ENCODE measurements around the gene PAK6. TPM values are rescaled to one million over a fixed set of nuclear protein-coding genes. Genes with fewer than 3 reads are reported as not detected.

PAK6 gene
- total and polyA plus RNA-seq, 4 donors = 0.05 to 0.17 (median 0.10) TPM

DNA sequence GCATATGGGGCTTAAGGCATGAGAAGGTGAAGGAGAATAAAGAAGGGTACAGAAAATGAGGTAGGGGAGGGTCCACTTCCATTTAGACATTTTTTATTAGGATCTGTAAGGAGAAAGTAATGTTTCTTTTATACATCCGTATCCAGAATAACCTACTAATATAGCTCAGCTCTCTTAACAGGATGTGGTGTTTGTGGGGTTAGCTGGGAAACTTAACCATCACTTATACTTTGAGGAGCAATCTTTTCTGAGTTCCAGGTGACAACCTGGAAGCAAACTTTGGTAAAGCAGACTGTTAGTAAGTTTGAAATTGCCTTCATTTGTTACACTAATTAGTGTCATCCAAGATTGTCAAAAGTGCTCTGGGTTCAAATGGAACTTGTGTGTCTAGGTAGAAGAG lies 41.4 kb upstream of the PAK6 start:
- H3K4me3 ChIP-seq (ENCODE audit: low read depth in 1 of 3, low read length in 3 of 3) = no peak overlapping the region
- H3K9me3 ChIP-seq (ENCODE audit: control insufficient read depth in 4 of 4, low read length in 3 of 4) = no peaks in the 10 kb centered on the region
- WGBS = 83% methylated on average over 1 of the region's 1 CpG
- TF ChIP-seq, protein P1, sequence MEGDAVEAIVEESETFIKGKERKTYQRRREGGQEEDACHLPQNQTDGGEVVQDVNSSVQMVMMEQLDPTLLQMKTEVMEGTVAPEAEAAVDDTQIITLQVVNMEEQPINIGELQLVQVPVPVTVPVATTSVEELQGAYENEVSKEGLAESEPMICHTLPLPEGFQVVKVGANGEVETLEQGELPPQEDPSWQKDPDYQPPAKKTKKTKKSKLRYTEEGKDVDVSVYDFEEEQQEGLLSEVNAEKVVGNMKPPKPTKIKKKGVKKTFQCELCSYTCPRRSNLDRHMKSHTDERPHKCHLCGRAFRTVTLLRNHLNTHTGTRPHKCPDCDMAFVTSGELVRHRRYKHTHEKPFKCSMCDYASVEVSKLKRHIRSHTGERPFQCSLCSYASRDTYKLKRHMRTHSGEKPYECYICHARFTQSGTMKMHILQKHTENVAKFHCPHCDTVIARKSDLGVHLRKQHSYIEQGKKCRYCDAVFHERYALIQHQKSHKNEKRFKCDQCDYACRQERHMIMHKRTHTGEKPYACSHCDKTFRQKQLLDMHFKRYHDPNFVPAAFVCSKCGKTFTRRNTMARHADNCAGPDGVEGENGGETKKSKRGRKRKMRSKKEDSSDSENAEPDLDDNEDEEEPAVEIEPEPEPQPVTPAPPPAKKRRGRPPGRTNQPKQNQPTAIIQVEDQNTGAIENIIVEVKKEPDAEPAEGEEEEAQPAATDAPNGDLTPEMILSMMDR (IDR thresholded peaks at IDR 0.05; ENCODE audit: low read depth, low read length, missing input control) = no peak
- TF ChIP-seq TAF1 (conservative IDR thresholded peaks at IDR 0.05) (no peak), HNF4G (IDR thresholded peaks at IDR 0.05) (no peak), FOXA2 (IDR thresholded peaks at IDR 0.05) (no peak), NR2F2 (IDR thresholded peaks at IDR 0.05) (no peak), JUND (IDR thresholded peaks at IDR 0.05) (no peak), YY1 (IDR thresholded peaks at IDR 0.05) (no peak), ZBTB33 (IDR thresholded peaks at IDR 0.05) (no peak), GABPA (IDR thresholded peaks at IDR 0.05 in 1 of 2, conservative IDR thresholded peaks at IDR 0.05 in 1 of 2) (no peak), REST (IDR thresholded peaks at IDR 0.05) (no peak), SP1 (IDR thresholded peaks at IDR 0.05) (no peak), FOXA1 (IDR thresholded peaks at IDR 0.05) (no peak)
- TF ChIP-seq, protein P2, sequence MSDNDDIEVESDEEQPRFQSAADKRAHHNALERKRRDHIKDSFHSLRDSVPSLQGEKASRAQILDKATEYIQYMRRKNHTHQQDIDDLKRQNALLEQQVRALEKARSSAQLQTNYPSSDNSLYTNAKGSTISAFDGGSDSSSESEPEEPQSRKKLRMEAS (IDR thresholded peaks at IDR 0.05) = no peak
- TF ChIP-seq, protein P3, sequence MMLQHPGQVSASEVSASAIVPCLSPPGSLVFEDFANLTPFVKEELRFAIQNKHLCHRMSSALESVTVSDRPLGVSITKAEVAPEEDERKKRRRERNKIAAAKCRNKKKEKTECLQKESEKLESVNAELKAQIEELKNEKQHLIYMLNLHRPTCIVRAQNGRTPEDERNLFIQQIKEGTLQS (IDR thresholded peaks at IDR 0.05) = no peak
- H3K27ac ChIP-seq (ENCODE audit: low read depth in 1 of 2, low read length in 2 of 2) = no peak overlapping the region
- H3K27me3 ChIP-seq (ENCODE audit: control insufficient read depth in 4 of 4, insufficient read depth in 4 of 4, low read length in 3 of 4) = no peaks in the 10 kb centered on the region
- H3K36me3 ChIP-seq (ENCODE audit: control insufficient read depth in 4 of 4, insufficient read depth in 3 of 4, low read depth in 1 of 4, low read length in 3 of 4) = no peaks in the 10 kb centered on the region
- no peaks in the 10 kb centered on the region for H3K4me1 ChIP-seq (ENCODE audit: control insufficient read depth in 4 of 4, insufficient read depth in 4 of 4, low read length in 3 of 4)
- H3K9ac ChIP-seq (ENCODE audit: low read depth in 1 of 2, low read length in 2 of 2) = no peak overlapping the region
- no peak for DNase-seq (ENCODE audit: low spot score)

DNA sequence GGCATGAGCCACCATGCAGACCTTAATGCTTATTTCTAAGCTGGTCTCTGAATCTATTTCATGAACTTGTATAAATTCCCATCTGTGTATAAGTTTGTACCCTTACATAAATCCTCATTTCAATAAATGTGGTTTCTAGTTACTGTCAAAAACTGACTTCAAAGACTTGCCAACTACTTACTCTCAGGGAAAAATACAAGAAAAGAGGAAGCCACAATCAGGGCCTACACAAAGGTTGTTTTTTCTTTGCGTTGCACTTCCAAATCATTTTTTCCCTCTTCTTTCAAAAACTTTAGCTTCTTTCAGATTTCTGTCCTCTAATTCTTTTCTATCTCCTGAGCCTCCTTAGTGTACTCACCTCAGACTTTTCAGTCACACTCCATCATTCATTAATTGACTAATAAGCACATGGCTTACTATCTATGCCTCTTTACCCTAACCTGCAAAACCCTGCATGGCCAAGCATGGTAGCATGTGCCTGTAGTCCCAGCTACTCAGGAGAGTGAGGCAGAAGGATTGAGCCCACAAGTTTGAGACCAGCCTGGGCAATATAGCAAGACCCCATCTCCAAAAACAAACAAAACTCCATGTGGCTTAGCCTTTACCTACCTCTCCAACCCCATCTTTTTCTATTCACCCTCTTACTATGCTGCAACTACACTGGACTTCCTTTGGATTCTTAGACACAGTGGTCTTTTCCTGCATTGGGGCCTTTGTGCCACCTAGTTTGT lies 40.3 kb upstream of the PAK6 start:
- Histone ChIP-seq H3K27me3 (ENCODE audit: control insufficient read depth in 4 of 4, insufficient read depth in 4 of 4, low read length in 3 of 4) (no peaks in the 10 kb centered on the region), H3K4me3 (ENCODE audit: low read depth in 1 of 3, low read length in 3 of 3) (no peak overlapping the region), H3K4me1 (ENCODE audit: control insufficient read depth in 4 of 4, insufficient read depth in 4 of 4, low read length in 3 of 4) (no peaks in the 10 kb centered on the region), H3K36me3 (ENCODE audit: control insufficient read depth in 4 of 4, insufficient read depth in 3 of 4, low read depth in 1 of 4, low read length in 3 of 4) (no peaks in the 10 kb centered on the region), H3K9me3 (ENCODE audit: control insufficient read depth in 4 of 4, low read length in 3 of 4) (no peaks in the 10 kb centered on the region), H3K27ac (ENCODE audit: low read depth in 1 of 2, low read length in 2 of 2) (no peak overlapping the region), H3K9ac (ENCODE audit: low read depth in 1 of 2, low read length in 2 of 2) (no peak overlapping the region)
- WGBS = 84% methylated on average over 1 of the region's 1 CpG
- DNase-seq (ENCODE audit: low spot score) = no peak
- no peak for TF ChIP-seq SP1 (IDR thresholded peaks at IDR 0.05)
- TF ChIP-seq, protein P2 (IDR thresholded peaks at IDR 0.05) = no peak
- TF ChIP-seq HNF4G (IDR thresholded peaks at IDR 0.05) = no peak
- TF ChIP-seq RAD21 (IDR thresholded peaks at IDR 0.05) = no peak
- no peak for TF ChIP-seq HNF4A (conservative IDR thresholded peaks at IDR 0.05)
- TF ChIP-seq REST (IDR thresholded peaks at IDR 0.05) = no peak
- TF ChIP-seq GABPA (IDR thresholded peaks at IDR 0.05 in 1 of 2, conservative IDR thresholded peaks at IDR 0.05 in 1 of 2) = no peak
- TF ChIP-seq TAF1 (conservative IDR thresholded peaks at IDR 0.05) = no peak
- TF ChIP-seq YY1 (IDR thresholded peaks at IDR 0.05) = no peak
- TF ChIP-seq NR2F2 (IDR thresholded peaks at IDR 0.05) = no peak
- TF ChIP-seq FOXA1 (IDR thresholded peaks at IDR 0.05) = no peak
- no peak for TF ChIP-seq FOXA2 (IDR thresholded peaks at IDR 0.05)

All from liver (tissue), 9 donors.